HUES6 (cell line): ENCODE data around the gene CSK.

Experiments used
- H3K27ac ChIP-seq: 2 replicates; pipeline ENCODE4 v1.7.0; 2013; ENCODE audit warnings: low read depth, mild to moderate bottlenecking, low read length, inconsistent platforms
- H3K27me3 ChIP-seq: 2 replicates; pipeline ENCODE4 v1.6.1; 2013; ENCODE audit warnings: low read length; ENCODE audit not compliant: control insufficient read depth, insufficient read depth
- H3K36me3 ChIP-seq: 2 replicates; pipeline ENCODE4 v1.6.1; 2013; ENCODE audit warnings: low read length; ENCODE audit not compliant: control insufficient read depth, insufficient read depth
- H3K4me1 ChIP-seq: 2 replicates; pipeline ENCODE4 v1.6.1; 2013; ENCODE audit warnings: low read length; ENCODE audit not compliant: control insufficient read depth, insufficient read depth
- H3K4me3 ChIP-seq: 2 replicates; pipeline ENCODE4 v1.5.1; 2013; ENCODE audit warnings: low read depth, low read length
- H3K9ac ChIP-seq: one replicate; pipeline ENCODE4 v1.6.1; 2013; ENCODE audit warnings: mild to moderate bottlenecking, low read length
- H3K9me3 ChIP-seq: 2 replicates; pipeline ENCODE4 v1.6.1; 2013; ENCODE audit warnings: low read depth, low read length; ENCODE audit not compliant: control insufficient read depth, insufficient read depth

The CSK gene

GRCh38 chr15:74829991-74830390, 48.1 kb downstream of the CSK start:
- Histone ChIP-seq H3K9me3 (no peaks in the 10 kb centered on the region), H3K4me3 (no peak overlapping the region), H3K9ac (no peak overlapping the region), H3K4me1 (peaks cover 10% of the 10 kb centered on the region; the same call in 1 of the 2 replicates), H3K27ac (no peak overlapping the region), H3K36me3 (no peaks in the 10 kb centered on the region), H3K27me3 (peaks cover 43% of the 10 kb centered on the region)

- Histone ChIP-seq H3K4me3 (no peak overlapping the region), H3K9ac (no peak overlapping the region), H3K4me1 (peaks cover 14% of the 10 kb centered on the region), H3K27me3 (peaks cover 35% of the 10 kb centered on the region), H3K27ac (no peak overlapping the region), H3K36me3 (no peaks in the 10 kb centered on the region), H3K9me3 (no peaks in the 10 kb centered on the region)
These were observed 49.0 kb downstream of the CSK start for GRCh38 chr15:74830868-74831267.

GRCh38 chr15:74831813-74832495, 50.1 kb downstream of the CSK start:
- peaks cover 25% of the 10 kb centered on the region for H3K27me3 ChIP-seq
- no peak overlapping the region for H3K27ac ChIP-seq
- peaks cover 6% of the 10 kb centered on the region for H3K4me1 ChIP-seq
- no peak overlapping the region for H3K4me3 ChIP-seq
- peaks cover 6% of the 10 kb centered on the region for H3K36me3 ChIP-seq
- no peaks in the 10 kb centered on the region for H3K9me3 ChIP-seq
- no peak overlapping the region for H3K9ac ChIP-seq

- H3K4me1 ChIP-seq: peaks cover 5% of the 10 kb centered on the region
- H3K9me3 ChIP-seq: no peaks in the 10 kb centered on the region
- peaks cover 12% of the 10 kb centered on the region for H3K36me3 ChIP-seq
- no peak overlapping the region for H3K9ac ChIP-seq
- H3K27me3 ChIP-seq: peaks cover 16% of the 10 kb centered on the region
- no peak overlapping the region for H3K4me3 ChIP-seq
- no peak overlapping the region for H3K27ac ChIP-seq
These were observed 50.9 kb downstream of the CSK start for GRCh38 chr15:74832826-74833225.

- H3K27me3 ChIP-seq: peaks cover 9% of the 10 kb centered on the region; the same call in 1 of the 2 replicates
- H3K36me3 ChIP-seq: peaks cover 15% of the 10 kb centered on the region
- H3K27ac ChIP-seq: no peak overlapping the region
- H3K9me3 ChIP-seq: no peaks in the 10 kb centered on the region
- no peak overlapping the region for H3K9ac ChIP-seq
- H3K4me1 ChIP-seq: peaks cover 5% of the 10 kb centered on the region
- no peak overlapping the region for H3K4me3 ChIP-seq
These were observed 51.7 kb downstream of the CSK start for GRCh38 chr15:74833376-74834107.

- peaks cover 16% of the 10 kb centered on the region for H3K36me3 ChIP-seq
- H3K9ac ChIP-seq: no peak overlapping the region
- H3K4me1 ChIP-seq: peaks cover 5% of the 10 kb centered on the region
- no peak overlapping the region for H3K4me3 ChIP-seq
- no peaks in the 10 kb centered on the region for H3K27me3 ChIP-seq
- H3K27ac ChIP-seq: no peak overlapping the region
- no peaks in the 10 kb centered on the region for H3K9me3 ChIP-seq
These were observed 53.5 kb downstream of the CSK start for GRCh38 chr15:74835312-74835823.

- Histone ChIP-seq H3K36me3 (peaks cover 19% of the 10 kb centered on the region), H3K4me1 (peaks cover 6% of the 10 kb centered on the region), H3K9me3 (no peaks in the 10 kb centered on the region), H3K27me3 (no peaks in the 10 kb centered on the region), H3K4me3 (no peak overlapping the region), H3K9ac (no peak overlapping the region), H3K27ac (no peak overlapping the region)
These were observed 55.0 kb downstream of the CSK start for GRCh38 chr15:74836846-74837245.

- H3K27ac ChIP-seq: no peak overlapping the region
- no peak overlapping the region for H3K9ac ChIP-seq
These were observed 55.7 kb downstream of the CSK start for GRCh38 chr15:74837482-74838136.

GRCh38 chr15:74838137-74838516, 56.2 kb downstream of the CSK start:
- Histone ChIP-seq H3K9ac (no peak overlapping the region), H3K9me3 (no peaks in the 10 kb centered on the region), H3K27me3 (no peaks in the 10 kb centered on the region), H3K4me3 (no peak overlapping the region), H3K36me3 (peaks cover 19% of the 10 kb centered on the region), H3K4me1 (peaks cover 11% of the 10 kb centered on the region), H3K27ac (no peak overlapping the region)

More at GRCh38 chr15:74837482-74838136, 55.7 kb downstream of the CSK start:
- Histone ChIP-seq H3K27me3 (no peaks in the 10 kb centered on the region), H3K36me3 (peaks cover 19% of the 10 kb centered on the region), H3K9me3 (no peaks in the 10 kb centered on the region), H3K4me1 (peaks cover 11% of the 10 kb centered on the region), H3K4me3 (no peak overlapping the region)

GRCh38 chr15:74838746-74839525, 57.1 kb downstream of the CSK start:
- Histone ChIP-seq H3K27ac (no peak overlapping the region), H3K36me3 (peaks cover 19% of the 10 kb centered on the region), H3K4me3 (no peak overlapping the region), H3K9me3 (no peaks in the 10 kb centered on the region), H3K4me1 (peaks cover 16% of the 10 kb centered on the region), H3K27me3 (no peaks in the 10 kb centered on the region), H3K9ac (no peak overlapping the region)
